NCI-H2196 (cell line): ENCODE measurements around the gene MYOT.
"Not testable (repeated sequence)": the region's sequence is repeated elsewhere in the genome, so short reads cannot be mapped to it uniquely, and the experiment has no call there.

Experiments used
- DNase-seq: peaks from one replicate; lab custom pipeline; 2025; ENCODE audit not compliant: unreplicated experiment; lab: John Stamatoyannopoulos, UW

Gene MYOT

DNA sequence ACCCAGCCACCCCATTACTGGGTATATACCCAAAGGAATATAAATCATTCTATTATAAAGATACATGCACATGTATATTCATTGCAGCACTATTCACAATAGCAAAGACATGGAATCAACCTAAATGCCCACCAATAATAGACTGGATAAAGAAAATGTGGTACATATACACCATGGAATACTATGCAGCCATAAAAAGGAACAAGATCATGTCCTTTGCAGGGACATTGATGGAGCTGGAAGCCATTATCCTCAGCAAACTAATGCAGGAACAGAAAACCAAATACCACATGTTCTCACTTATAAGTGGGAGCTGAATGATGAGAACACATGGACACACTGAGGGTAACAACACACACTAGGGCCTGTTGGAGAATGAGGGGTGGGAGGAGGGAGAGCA, 14.5 kb upstream of the MYOT start:
- DNase-seq, result not testable (repeated sequence)

DNA sequence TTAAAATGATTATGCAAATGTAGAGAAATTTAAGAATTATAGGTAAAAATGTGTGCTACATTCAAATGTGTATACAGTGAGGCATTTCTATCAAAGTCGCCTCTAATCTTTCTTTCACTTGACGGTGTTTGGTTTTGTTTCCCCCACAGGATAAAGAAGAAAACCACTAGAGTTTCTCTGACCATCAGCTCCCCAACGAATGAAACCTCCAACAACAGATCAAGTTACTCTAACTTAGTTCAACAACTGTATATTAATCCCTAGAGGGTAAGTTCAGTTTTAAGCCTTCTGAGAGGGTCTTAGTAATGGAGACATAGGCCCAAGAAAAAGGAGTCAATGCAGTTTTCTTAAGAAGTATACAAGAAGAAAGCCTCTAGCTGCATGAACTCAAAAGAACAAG, 11.5 kb upstream of the MYOT start:
- no peak for DNase-seq

DNA sequence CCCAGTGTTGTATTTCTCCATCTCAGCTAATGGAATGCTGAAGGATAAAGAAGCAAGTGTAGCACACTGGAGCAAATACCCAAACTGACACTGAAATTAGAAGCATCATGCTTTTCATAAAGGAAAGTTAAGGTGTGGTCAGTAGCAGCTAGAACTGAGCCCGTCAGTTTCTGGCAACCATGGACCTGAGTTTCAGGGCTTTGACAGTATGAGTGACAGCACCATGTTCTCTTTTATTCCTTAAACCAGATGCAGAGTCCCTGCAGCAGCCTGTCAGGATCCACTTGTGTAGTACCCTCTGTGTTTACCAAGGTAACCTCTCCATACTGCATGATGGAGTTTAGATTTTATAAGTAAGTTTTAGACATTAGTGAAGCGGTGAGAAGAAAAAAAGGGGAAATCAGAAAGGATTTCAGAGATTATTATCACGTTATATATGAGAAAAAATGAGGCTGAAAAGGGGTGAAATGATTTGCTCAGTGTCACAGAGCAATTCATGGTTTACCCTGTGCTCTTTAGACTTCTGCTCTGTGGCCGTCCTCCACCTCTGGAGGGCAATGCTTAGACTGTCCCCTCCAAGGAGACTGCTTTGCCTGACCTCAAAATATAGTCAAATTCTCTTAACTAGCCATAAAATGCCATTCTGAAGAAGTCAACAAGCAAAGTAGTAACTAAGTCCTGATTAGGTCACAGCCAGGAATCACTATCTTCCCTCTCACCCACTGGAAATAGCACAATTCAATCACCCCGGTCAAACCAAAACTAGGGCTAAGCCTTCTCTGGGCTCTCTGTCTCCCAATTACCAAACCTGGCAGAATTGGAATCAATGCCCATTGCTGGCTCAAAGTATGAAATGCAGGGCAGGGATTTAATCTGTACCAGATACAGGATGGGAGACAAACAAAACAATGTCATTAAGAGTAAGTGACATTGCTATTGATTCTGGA, 10.5 kb upstream of the MYOT start:
- DNase-seq, result no peak

DNA sequence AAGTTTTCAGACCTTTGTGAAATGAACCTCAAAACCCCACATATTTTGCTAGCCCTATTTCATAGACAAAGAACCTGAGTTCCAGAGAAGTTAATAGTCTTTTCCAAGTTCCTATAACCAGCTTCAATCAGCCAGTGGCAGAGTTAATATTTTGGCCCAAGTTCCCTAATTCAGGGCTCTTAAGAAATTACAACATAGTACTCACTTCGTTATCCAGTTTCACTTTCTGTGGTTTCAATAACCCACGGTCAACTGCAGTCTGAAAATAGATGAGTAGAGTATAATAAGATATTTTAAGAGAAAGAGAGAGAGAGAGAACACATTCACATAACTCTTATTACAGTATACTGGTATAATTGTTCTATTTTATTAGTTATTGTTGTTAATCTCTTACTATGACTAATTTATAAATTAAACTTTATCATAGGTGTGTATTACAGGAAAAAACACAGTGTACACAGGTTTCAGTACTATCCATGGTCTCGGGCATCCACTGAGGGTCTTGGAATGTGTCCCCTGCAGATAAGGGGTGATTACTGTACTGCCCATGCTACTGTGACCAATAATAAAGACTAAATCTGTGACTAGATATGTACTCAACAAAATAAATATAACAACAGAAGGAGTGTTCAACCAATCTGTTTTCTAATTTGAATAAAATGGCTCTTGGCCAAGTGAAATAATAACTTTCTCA, 9.3 kb upstream of the MYOT start:
- no peak for DNase-seq

DNA sequence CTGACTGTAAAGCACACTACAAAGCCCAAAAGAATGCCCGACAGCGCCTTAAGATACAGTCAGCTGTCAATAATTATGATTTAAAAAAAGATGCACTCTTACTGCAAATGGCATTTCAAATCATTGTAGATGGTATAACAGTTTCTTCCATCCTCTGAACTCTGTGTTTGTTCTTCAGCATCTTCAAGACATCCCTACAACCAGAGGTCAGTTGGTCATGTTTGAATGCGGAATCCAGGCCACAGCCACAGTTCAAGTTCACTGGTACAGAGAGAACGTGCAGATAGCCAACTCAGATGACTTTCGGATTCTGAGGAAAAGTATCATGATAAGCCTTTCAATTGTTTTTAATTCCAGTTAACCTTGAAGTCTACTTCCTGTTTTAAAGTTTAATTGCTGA, 8.7 kb upstream of the MYOT start:
- no peak for DNase-seq

DNA sequence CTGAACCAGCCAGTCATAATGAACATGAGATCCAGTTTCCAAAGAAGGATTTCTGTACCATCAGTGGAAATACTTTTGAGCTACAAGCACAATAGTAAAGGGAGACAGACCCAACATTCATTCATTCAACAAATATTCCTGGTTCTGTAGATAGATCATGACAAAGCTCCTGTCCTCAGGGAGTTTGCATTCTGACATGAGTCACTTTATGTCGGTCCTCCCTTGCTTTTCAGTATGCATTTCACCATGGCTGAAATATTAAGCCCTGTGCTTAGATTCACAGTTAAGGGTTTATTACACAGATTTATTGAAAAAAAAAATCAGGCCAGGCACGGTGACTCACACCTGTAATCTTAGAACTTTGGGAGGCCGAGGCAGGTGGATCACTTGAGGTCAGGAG, 5.4 kb upstream of the MYOT start:
- no peak for DNase-seq

DNA sequence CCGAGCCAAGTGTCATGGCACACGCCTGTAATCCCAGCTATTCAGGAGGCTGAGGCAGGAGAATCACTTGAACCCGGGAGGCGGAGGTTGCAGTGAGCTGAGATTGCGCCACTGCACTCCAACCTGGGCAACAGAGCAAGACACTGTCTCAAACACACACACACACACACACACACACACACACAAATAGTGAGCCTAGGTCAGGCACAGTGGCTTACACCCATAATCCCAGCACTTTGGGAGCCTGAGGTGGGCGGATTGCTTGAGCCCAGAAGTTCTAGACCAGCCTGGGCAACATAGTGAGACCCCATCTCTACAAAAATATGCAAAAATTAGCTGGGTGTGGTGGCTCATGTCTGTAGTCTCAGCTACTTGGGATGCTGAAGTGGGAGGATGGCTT, 4.0 kb upstream of the MYOT start:
- DNase-seq, result not testable (repeated sequence)

DNA sequence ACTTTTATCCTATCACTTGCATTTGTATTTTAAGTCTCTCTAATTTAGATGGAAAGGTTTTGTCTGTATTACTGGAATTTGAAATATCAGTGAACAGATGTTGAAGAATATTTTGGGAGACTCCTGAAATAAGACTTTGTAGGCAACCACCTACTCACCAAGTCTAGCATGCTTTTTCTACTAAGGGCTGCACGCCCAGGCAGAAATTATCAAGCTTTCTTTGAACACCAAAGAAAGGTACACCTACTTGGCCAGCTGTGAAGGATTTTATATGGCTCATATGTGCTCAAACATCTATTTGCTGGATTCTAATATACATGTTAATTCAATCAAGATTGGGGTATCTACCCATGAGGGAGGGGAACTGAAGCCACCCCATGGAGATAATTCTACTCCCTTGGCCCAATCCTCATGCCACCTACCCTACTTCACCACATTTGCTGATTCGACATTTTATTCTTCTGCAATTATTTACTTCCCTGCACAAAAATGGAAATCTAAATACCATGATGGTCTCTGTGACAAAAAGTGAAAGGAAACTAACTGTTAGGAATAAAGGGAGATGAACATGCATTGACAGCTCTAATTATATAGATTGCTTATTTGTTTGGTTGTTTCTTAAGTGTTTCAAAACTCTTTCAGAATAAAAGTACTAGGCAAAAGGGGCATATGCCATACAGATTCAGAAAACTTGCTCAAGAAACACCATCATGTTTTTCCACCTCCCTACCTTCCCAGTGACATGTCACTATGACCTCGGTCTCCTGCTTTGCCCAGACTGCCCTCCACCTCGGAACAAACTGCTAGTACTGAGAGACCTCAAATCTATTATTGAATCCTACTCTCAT, 895 bp upstream of the MYOT start:
- DNase-seq, result no peak

DNA sequence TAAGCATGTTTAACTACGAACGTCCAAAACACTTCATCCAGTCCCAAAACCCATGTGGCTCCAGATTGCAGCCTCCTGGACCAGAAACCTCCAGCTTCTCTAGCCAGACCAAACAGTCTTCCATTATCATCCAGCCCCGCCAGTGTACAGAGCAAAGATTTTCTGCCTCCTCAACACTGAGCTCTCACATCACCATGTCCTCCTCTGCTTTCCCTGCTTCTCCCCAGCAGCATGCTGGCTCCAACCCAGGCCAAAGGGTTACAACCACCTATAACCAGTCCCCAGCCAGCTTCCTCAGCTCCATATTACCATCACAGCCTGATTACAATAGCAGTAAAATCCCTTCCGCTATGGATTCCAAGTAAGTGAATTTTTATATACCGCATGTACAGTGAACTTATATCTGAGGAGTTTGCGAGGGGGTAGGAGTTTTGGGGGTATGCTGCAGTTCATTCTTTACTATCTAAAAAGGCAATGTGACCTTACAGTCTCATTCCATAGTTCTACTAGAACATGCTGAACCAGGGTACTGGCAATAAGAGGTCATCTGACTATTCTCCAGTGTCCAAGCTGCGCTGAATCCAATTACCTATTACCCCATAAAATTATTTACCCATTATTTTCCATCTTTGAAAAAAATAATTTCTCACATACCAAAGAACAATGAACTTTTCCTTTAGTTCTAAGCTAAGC, 3.1 kb downstream of the MYOT start:
- DNase-seq, result no peak

DNA sequence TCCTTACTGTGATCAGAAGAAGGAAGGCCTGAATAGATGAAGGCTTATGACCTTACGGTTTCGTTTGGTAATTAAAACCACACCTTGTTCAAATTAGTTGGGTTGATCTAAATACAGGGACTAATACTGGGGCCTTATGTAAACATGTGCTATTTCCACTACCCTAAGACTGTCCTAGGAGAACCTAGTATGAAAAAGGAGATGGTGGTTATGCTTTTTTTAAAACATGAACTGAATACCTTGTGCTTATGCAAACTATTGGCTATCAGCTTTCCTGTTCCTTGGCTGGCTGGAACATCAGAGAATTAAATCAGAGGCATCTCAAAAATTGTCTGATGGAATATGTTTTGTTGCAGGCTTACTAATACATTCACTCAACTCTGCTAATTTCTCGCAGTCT, 3.9 kb downstream of the MYOT start:
- no peak for DNase-seq

DNA sequence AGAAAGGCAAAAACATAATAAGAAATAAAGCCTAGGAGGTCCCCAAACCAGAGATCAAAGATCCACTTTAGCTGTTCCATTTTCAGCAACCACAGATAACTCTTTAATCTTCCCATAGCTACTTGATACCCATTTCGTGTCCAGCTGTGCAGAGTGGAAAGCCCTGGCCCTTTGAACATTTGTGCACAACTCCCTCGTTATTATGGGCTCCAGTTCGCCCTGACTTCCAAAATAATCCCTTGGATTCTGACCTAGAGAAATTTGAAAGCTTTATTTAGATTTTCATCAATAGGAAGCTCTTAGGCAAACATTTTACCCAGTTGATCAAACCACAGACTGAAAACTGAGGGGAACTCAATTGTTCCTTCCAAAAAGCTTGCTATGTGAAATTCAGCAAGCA, 4.8 kb downstream of the MYOT start:
- DNase-seq, result no peak

DNA sequence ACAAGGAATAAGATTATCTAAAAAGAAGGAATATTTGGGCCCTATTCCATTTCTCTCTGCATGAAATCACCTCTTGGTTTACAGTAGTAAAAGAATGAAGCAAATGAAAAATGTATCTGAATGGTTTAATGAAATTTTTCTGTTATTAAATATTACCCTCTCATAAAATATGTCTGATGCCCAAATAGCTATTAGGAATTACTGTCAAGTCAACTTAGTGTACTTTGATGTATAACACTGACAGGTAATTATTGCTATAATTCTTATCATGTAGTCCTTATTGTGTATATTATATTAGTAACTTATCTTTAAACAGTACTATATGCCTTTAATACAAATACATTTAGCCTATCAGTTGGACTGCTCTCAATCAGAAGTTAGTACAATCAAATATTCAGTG, 8.4 kb downstream of the MYOT start:
- DNase-seq, result no peak

DNA sequence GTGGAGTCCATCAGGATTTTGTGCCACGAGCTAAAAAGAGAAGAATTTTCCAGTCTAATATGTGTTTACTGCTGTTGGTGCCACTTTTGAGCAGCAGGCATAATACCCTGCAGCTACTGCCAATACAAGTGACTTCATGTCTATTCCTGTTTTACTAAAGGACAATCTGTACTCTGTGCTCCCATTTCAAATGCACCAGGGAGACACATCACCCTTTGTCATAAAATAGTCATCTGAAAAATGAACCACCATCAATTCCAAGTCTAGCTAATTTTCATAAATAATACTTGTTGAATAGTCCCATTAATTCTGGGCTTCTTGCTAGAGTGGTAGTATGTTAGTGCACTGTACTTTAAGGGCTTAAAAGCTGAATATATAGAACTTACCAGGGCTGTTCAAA, 12.7 kb downstream of the MYOT start:
- DNase-seq, result no peak

DNA sequence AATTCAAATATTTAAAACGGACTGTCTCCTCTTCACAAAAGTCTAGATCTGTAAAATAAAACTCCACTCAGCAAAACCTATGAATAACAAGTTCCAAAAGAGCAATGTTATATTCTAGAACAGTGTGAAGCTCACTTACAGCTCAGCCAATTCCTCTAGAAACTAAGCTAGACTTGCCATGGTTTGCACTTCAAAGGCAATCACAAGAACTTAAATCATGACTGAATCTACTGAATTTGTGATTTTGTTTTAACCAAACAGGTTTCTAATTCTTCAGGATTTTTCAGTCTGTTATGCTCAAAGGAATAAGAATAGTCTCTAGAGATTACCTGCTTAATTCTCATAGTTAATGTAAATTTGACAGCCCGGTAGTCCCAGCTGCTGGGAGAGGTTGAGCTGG, 20.2 kb downstream of the MYOT start:
- DNase-seq, result no peak

DNA sequence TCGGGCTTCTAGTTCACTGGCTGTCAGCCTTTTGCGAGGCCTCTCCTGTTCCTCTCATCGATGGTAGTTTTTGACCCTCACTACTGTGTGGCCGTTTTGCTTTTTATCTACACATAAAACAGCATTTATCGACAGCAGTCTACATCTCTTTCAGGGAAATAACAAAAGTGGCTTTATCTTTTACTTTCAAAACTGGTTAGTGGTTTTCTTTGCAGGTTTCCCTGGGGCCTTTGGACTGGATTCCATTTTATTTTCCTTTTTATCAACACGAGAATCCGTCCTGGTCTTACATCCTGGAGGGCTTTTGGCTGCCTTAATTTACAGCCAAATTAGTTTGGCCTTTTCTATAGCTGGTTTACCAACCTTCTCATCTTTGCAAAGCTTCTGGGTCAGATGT, 20.8 kb downstream of the MYOT start:
- DNase-seq, result no peak

DNA sequence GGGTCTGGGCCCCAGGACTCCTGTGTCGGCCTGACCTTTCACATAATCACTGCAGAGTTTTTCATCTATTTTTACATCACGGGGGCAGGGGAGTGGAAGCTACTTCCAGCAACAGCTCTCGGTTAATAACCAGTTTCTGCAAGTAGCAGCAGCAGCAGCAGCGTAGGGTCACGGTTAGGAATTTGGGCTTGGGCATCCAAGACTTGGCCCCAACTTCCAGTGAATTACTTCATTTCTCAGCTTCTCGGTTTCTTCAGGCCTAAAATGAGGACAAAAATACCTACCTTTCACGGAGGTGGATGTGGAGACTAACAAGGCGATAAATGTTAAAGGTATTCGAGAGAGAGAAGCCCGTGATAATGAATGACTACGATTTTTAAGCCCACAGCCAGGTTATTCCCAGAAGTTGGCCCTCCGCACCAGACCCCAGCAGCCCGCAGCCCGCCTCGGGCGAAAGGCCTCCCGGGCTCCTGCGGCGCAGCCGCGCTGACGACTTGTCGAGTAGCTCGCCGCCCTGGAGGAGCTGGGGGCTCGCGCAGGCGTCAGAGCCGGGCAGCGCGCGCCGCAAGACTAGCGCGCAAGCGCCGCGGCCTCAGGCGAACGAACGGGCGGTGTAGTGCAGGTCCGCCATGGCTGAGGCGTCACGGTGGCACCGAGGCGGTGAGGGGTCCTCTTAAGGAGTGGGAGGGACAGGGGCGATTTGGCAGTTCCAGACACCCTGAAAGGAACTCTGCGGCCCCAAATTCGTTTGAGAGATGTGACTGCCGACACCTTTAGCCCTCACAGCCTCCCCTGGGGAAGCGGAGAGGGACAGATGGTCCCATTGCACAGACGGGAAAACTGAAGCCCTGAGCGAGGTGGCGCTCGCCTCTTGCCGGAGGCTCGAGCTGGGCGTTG, 21.5 kb downstream of the MYOT start, which contains the start of gene PKD2L2:
TSS of gene PKD2L2 (plus strand) at position 595 of the 897 bp plus-strand sequence. CDS start at position 630, 35 bp downstream.
- no peak for DNase-seq

DNA sequence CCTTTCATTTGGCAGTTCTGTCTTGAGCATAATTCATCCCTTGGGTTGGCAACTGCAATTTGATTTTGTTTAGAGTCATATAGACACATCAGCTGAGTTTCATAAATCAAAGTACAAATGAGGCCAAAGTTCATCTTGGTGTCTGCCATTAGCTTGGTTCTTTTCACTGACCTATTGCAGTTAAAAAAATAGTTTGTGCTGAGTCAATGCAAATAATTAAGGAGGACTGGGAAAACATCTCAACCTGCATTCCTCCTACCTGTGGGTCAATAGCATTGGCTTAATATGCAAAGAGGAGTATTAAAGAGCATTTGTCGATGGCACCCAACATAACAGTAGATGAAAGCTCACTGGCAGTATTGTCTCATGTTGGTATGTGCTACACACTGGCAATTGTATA, 23.2 kb downstream of the MYOT start:
- no peak for DNase-seq

DNA sequence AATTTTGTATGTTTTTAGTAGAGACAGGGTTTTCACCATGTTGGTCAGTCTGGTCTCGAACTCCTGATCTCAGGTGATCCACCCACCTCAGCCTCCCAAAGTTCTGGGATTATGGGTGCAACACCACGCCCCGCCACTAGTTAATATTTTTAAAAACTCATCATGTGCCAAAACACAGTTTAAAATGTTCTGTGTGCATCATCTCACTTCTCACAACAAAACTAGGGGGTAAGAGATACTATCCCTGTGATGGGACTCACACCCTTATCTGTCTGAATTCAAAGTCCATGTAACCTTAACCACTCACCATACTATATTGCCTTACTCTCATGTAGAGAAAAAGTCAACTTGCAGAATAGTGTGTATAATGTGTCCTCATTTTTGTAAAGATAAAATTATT, 24.2 kb downstream of the MYOT start:
- no peak for DNase-seq

DNA sequence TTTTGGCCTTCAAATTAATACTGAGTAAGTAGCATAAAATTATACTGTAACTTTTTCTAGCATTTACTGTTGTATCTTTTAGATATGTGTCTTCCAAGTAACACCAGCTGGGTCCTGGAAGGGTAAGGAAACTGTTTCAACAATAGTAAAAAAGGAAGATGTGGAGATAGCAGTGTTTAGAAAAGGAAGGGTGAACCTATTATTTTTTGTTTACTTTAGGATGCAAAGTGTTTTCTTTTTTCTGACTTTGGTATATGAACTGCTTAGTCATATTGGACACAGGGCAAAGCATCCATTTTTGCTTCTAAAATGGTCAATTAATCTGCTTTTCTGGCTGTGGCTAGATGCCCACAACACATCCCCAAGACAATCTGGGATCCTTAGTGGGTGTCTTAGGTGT, 26.9 kb downstream of the MYOT start:
- DNase-seq, result no peak

DNA sequence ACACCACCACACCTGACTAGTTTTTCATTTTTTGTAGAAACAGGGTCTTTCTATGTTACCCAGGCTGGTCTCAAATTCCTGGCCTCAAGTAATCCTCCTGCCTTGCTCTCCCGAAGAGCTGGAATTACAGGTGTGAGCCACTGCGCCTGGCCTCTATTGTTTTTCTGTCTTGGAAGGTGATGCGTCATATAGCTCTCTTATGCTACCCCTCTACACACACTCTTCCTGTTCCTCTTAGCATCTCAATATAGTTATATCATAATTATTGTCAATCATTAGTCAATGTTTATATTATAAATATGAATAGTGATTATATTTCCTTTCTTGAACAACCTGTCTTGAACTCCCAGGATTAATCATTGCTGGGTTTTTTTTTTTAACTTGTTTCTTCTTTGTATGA, 28.9 kb downstream of the MYOT start:
- DNase-seq, result no peak
